NB4 (cell line): ENCODE results near the gene CPE.

Experiments
- CTCF ChIP-seq: IDR thresholded peaks from one replicate; pipeline ENCODE4 v1.5.1; 2012; ENCODE audit warnings: low read depth, low read length
- POLR2A ChIP-seq: IDR thresholded peaks from 2 replicates; pipeline ENCODE4 v1.6.1; 2011; ENCODE audit warnings: mild to moderate bottlenecking; ENCODE audit not compliant: insufficient read length; ENCODE audit errors: extremely low read depth
- TF ChIP-seq, protein P1 (sequence below): IDR thresholded peaks from 2 replicates; pipeline ENCODE4 v1.6.1; 2011; ENCODE audit warnings: low read depth, low read length

DNA sequence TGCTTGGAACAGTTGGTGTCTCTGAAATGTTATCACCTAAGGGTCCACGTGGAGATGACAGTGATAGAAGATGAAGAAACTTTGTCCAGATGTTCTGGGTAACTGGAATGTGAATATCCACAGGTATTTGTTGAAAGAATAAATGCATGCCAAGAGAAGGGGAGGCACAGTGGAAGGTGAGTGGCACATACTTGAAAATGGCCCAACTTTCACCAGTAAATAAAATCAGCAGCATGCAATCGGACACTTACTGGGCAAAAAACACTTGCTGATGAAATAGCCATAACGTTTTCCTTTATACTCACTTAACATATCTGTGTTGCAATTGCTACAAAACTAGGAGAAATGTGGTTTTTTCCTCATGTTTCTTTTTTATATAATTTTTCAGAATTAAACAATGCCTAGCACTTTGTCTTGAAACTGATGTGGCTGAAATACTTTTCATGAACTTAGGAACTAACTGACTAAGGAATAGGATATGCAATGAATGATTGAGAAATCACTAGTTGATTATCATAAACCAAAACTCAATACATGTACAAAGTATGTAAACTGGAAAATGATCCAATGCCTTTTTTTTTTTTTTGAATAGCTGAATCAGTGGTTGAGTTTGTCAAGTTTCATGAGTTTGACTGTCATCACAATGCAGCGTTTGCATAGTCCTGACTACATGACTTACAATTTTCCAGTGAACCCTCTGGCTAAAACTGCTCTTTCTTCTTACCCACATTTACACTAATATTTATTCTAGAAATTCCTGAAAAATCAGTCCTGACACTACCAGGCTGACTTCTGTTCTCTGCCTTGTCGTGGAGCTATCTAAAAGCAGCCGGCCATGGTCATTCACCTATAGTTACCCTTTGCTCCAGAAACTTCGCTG lies 127.4 kb downstream of the CPE start:
- TF ChIP-seq POLR2A (no peak), CTCF (no peak)
- TF ChIP-seq, protein P1, sequence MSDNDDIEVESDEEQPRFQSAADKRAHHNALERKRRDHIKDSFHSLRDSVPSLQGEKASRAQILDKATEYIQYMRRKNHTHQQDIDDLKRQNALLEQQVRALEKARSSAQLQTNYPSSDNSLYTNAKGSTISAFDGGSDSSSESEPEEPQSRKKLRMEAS = no peak
